GM19023 (cell line): ENCODE results near the gene DRC1.

Experiments
- ATAC-seq: cut with Tn5 transposase; IDR thresholded peaks from one replicate; pipeline ENCODE4 v1.9.1; 2021; ENCODE audit warnings: mild to moderate bottlenecking, moderate library complexity; ENCODE audit not compliant: unreplicated experiment

Gene DRC1

DNA sequence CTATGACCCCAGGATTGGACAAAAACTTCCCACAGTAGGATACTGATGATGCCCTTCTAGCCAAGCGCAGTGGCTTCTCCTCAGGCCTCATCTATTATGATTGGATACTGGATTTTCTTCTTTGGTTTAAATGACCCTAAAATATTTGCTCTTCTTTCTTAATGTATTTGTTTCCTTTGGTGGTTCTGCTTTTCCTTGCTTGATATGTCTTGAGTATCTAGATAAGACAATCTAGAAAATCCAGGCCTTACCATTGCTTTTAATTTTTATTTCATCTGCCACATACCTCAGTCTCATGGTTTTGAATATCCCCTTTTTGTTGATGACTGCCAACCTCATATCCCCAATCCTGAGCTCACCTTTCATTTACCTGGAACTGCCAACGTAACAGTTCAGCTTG is 40.6 kb downstream of the DRC1 start:
- ATAC-seq, result no peak

DNA sequence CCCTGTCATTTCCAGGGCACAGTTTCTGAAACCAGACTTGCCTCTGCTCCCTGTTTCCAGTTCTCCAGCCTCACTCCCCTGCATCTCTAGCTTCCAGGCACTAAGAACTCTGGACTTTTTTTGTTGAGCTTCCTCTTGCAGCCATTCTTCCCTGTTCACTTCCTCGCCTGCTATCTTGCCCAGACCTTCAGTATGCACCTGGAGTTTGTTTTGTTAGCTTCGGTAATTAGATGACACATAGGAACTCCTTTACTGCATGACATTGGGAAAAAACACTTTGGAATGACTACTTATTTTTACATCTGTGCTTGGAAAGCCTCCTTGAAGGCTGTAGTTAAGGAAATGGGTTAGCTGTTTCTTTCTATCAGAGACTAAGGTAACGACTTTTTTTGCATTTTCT is 41.0 kb downstream of the DRC1 start:
- no peak for ATAC-seq

DNA sequence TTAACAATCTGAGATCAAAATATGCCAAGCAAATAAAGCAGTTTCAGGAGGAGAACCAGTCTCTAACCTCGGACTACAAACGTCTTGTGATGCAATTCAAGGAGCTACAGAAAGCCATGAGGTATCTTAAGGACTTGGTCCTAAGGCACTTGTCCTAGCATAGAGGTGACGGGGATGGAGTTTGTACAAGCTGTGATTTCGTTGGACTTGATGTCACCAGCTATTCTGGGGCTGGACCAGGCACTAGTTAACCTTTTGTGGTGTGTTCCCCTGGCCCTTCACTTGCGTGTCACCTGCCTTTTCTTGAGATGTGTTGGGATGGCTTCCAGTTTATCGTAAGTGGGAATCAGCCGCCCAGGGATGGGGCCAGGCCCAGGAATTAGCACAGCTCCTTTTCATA is 42.5 kb downstream of the DRC1 start:
- ATAC-seq, result no peak

DNA sequence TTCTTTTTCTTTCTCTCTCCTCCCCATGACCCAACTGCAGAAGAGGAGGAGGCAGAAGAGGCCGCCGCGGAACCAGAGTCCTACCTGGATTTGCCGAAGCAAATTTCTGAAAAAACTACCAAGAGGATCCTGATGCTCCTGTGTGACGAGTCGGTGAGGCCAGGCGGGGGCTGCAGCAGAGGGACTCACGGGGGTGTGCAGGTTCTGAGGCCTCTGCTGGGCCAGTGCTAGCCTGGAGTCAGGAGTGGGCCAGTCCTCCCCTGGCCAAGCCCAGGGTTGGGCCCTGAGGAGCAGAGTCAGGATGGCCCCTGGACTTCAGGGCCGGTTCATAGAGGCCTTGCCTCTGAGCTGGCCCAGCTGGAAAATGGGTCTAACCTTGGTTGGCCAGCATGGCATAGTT is 46.9 kb downstream of the DRC1 start:
- no peak for ATAC-seq

DNA sequence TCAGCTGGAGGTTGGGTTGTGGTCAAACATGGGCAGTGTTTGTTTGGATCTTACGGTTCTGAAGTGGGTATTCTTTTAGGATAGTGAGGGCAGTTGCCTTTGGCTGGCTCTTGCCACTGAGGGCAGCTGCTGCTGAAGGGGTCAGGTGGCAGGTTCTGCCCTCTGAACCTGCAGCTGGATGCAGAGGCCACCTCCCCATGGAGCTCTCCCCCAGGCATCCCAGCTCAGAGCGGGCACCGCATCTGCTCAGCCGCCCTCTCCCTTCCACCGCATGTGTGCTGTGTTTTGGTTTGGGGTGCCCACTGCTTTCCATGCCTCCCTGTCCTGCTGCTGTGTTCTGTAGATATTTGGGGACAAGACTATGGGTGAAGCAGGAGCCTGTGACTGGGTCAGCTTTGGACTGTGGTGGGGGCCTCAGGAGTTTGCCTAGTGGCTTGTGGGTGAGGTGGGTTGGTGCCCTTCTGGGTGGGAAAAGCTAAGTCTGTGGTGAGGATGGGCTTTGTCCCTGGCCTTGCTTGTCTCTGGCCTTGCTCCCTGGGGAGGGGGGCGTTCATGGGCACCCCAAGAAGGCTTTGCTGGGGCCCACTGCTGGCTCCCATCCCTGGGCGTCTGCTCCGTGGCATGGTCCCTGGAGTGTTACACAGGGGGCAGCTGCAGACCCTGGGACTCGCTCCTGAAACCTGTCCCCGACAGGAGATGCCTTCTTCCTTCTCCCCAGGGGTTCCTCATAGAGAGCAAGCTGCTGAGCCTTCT is 47.7 kb downstream of the DRC1 start:
- no peak for ATAC-seq

DNA sequence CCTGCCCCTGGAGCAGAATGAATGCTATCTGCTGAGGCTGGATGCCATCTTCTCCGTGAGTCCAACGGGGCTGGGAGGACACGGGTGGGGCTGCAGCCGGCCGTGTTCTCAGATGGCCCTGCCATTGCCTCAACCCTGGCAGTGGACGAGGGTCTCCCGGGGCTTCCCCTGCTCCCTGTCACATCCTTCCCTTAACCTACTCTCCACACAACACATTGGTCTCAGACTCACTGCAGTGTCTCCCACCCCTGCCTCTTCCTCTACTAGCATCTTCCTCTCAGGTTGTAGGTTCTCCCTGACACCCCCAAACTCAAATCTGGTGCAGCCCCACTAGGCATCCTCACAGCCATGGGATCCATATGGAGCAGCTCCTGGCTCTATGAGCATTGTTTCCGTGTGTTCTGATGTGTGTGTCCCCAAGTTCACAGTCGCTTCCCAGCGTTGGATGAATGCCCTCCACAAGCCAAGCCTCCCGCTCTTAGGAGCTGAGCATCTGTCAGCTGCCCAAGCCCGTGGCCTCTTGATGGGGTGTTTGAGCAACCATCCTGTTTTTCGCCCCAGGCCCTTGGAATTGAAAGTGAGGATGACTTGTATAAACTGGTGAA is 48.4 kb downstream of the DRC1 start:
- ATAC-seq, result no peak

DNA sequence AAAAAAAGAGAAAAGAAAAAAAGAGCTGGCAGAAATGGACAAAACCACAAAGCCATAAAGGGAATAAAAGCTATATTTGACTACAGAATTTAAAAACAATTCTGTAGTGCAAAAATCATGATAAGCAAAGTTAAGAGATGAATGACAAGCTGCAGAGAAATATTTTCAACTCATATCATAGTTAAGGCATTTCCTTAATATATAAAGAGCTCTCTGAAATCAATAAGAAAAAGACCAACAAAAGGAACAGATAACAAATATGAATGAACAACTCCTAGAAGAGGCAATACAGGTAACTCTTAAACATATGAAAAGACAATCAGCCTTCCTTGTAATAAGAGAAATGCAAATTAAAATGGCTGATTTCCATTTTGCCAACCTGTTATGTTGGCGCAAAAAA is 50.0 kb downstream of the DRC1 start:
- ATAC-seq, result no peak

DNA sequence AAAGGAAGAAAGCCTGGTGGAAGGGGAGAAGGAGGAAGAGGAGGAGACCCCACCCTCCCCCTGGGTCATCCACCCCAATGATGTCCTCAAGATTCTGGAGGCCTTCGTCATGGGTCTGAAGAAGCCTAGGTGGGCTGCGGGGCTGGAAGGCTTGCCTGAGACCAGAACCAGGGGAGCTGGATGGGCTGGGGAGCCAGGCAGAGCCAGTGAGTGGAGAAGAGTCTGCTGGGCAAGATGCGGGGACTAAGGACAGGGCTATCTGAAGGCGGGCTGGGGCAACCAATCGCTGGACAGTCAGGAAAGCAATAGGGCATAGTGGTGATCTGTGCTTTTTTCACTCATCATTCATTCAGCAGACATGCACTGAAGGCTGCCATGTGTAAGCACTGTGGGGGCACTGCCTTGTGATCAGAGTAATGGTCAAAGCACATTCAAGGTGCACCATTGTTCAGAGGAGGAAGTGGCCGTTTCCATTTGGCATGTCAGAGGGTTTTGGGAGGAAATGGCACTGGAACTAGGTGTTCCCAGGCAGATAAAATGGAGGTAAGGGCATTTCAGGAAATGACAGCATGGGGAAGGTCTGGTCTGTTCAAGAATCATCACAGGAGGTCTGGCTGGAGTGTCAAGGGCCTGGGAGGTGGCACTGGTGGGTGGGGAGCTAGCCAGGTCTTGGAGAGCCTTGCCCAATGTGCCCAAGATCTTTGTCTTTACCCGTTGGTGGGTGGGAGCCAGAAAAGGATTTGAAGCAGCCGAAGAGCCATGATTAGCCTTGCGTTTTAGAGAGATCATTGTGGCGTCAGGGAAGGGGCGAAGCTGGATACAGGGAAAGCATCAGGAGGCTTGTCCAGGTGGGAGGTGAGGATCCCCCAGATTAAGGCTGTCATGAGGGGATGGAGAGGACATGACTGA is 52.0 kb downstream of the DRC1 start:
- ATAC-seq, result no peak

DNA sequence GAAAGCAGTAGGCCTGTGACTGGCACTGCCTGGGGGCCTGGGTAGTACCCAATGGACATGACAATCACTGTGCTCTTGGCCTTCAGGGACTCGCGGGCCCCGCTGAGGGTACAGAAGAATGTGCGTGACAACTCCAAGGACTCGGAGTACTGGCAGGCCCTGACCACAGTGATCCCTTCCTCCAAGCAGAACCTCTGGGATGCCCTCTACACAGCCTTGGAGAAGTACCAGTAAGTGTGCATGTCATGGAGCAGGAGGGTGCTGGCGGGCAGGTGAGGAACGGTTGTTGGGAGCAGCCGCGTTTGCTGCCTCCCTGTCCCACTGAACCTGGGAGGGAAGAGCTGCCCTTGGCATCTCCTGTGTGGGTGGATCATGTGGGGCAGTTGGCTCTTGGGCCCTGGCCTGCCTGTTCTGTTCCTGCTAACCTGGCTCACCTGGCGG is 52.9 kb downstream of the DRC1 start:
- no peak for ATAC-seq

DNA sequence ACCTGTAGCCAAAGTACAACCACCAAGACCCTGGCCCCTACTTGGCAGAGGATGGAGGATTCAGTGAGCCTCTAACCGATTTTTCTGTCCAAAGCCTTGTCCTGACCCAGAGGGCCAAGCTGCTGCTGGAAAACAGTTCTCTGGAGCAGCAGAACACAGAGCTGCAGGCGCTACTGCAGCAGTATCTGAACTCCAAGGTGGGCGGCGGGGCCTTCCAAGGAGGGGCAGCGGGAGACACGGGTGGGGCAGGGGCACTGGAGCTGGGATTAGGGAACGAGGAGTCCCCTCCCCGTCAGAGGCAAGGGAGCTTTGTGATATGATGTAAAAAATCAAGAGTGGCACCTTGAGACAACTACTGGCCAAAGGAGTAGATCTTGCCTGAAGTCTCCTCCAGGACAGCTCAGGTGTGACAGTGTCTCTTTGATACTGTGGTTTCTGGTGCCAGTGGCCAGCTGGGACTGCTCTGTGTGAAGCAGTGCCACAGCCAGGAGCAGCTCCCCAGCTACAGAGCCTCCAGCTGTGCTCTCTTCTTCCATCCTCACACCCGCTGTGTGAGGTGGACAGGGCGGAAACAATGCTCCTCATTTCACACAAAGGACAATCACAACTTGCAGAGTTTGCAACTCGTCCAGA is 53.4 kb downstream of the DRC1 start:
- no peak for ATAC-seq

DNA sequence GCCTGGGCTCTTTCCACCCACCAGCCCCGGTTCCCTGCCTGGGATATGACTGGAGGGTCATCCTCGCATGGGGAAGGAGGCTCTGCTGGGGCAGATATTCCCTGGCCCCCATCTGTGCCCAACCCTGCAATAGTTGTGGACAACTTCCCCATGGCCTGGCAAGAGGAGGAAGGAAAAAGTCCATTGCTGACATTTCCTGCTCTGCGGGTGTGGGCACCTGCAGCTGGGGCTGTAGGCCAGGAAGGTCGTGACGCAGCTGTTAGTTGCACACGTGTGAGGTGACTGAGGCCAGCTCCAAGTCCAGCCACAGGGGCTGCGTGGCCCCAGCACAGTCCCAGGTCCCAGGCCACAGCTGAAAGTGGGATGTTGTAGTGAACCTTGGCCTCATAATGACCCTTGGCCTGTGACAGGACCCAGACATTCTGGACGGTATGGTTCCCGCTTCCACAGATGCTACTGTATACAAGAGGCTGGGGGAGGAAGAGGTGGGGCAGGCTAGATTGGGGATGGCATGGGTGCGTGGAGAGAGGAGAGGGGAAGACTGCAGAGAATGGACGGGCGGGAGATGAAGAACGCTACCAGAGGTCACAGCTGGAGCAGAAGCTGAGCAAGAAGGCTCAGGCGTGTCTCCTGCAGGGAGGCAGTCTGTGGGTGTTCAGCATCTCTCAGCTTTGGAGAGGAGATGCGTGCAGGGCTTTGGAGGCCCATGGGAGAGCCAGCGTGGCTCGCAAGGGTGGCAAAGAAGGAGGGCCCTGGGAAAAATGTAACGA is 54.1 kb downstream of the DRC1 start:
- ATAC-seq, result no peak

DNA sequence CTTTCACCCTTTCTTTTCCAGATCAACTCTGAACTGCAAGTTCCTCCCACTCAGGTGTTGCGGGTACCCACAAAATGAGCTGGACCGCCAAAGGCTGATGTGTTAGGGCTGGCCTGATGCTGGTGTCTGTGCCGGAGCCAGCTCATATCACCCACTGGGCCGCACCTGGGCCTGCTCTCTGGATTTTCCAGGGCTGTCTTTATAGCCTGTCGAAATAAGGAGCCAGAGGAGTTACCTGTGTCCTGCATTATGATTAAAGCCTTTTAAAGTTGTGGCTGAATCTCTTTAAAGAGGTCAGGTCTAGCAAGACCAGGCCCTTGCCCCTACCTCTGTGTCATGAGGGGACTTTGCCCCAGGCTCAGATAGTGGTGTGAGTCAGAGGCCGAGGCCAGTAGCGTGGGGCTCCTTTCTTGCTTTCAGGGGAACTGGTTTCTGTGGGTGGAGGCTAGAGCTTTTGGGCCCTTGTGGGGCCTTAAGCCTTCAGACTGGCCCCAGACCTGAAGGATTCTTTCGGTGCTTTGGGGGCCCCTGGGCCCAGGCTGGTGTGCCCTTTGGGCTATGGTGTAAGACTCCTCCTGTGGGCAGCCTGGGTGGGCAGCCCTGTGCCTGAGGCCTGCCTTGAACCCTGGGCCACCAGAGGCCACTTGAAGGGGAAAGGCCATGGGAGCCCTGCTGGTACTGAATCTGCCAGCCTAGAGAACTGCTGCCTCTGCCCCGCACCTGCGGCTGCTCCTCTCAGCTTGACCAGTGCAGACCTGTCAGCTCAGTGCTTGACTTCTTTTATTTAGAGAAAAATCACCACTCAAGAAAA is 54.9 kb downstream of the DRC1 start:
- no peak for ATAC-seq

DNA sequence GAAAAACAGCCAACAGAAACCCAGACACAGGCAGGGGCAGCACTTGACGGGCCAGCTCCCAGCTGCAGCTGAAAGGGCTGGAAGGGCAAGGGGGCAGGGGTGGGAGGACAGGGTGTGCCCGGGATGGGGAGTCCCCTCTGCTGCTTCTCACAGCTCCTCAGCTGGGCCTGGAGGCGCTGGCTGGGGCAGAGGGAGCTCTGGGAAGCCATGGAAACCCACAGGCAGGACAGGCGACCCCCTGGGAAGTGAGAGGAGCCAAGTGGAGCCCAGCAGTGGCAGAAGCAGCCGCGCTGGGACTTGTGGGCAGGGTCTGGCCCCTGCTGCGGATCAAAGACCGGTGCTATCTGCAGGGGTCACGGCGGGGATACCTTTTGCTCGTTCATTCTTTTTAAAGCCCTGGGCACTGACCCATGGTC is 55.5 kb downstream of the DRC1 start:
- ATAC-seq, result no peak

DNA sequence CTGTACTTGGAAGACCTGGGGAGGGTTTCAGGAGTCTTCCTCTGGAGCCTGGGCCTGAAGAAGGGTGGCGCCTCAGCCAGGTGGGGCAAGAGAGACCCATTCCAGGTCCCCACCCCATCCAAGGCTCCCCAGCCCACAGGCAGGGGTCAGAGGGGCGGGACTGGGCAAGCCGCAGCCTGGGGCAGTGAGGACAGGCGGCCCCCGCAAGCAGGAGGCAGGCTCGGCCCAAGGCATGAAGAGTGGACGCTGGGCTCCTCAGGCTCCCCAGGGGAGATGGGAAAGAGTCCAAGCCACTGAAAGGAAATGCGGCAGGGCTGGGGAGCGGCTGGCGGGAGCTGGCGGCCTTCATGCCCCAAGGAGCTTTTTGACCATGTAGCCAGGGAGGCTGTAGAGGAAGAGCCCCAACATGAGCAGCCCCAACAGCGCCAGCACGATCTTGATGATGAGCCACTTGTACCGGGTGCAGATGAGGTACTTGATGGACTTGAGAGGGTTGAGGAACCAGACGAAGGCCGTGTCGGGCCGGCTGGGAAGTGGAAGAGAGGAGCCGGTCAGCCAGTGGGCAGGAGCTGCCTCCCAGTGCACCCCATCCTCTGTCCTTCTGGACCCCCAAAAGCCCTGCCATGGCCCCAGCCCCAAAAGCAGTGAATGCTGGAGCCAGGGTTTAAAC is 56.1 kb downstream of the DRC1 start:
- no peak for ATAC-seq

DNA sequence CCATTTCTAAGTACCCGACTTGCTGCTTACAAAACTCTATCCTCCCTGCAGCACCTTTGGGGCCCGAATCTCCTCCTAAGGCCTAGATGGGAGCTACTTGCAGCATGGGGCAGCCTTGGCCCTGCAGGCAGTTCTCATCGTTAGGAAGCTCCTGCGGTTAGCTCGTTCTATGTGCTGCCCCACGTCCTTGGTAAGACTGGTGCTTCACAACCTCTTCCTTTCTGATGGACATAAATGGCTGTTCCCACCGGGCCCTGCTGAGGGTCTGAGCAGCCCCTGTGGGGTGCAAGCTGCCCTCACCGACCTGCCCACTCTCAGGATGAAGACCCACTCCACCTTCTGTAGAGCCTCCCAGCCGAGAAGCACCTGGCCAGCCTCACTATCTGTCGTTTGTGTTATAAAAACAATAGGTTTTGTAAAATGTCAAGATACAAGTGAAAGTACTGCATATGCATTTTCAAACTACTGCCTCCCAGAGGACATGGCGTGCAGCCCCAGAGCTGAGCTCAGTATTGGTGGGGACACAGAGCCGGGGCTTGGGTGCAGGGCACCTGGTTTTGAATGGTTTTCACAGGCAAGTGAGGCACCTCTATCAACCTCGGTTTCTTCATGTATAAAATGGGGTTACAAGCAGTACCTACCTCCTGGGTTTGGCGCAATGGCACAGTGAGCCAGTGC is 56.8 kb downstream of the DRC1 start:
- no peak for ATAC-seq

DNA sequence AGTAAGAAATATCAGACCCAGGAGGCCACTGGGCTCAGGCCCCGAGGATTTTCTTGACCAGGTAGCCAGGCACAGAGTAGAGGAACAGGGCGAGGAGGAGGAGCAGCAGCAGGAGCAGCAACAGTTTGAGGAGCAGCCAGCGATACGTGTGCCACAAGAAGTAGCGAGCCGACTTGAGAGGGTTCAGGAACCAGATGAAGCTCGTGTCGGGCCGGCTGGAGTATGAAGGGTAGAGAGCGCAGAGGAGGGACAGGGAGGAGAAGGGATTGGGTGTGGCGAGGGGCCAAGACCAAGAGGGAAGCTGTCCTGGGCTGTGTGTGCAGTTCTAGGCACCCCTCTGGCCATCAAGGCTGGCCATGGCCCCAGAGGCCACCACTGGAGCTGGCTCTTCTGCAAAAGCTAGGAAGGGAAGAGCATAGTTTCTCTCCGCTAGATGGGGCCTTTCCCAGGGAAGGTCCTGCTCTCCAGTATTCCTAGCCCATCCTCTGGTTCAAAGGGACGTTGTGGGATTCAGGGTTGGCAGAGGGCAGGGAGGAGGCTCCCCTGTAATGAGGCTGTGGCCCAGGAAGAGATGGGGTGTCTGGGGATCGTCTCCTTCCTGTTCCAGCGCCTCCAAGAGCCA is 58.4 kb downstream of the DRC1 start:
- no peak for ATAC-seq

DNA sequence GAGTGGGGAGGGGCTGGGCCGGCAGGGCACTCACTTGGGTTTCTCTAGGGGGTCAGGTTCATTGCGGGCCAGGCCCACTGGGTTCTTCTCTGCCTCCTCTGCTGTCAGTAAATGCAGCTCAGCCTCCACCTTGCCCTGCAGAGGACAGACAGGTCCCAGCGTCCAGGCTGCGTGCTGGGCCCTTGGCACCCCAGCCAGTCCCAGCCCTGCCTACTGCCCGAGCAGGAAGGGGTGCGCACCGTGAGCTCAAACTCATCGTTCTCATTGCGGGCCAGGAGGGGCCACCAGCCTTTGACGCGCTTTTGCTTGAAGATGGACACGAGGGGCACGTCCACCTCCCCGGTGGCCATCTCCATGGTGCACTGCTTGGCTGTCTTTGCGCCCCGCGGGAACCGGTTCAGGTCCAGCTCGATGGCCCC is 58.9 kb downstream of the DRC1 start:
- no peak for ATAC-seq

DNA sequence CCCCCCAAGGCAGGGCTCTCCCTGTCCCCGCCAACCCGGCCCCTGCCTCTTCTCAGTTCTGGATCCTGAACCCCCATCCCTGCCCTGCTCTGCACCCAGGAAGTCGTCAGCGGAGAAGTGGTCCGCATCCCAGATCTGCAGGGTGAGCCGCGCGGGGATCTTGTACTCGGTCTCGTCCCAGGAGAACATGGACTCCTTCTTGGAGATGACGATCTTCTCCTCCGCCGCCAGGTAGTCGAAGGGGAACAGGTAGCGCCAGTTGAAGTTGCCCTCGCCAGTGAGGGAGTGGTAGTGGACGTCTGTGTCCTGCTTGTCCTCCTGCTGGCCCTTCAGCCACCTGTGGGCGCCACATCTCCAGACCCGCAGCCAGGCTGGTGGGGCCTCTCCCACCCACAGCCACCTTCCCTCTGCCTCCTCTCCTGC is 59.9 kb downstream of the DRC1 start:
- no peak for ATAC-seq
